SK-N-SH (cell line): ENCODE measurements around the gene DUSP28. TPM values are rescaled to one million over a fixed set of nuclear protein-coding genes. Genes with fewer than 3 reads are reported as not detected.
A peak's percentile ranks its signal among the peaks of the same experiment; 100 is the strongest.

Source experiments
- CTCF ChIA-PET: fragments of 300-600, 350-600 bp; formaldehyde crosslinking; extraction: SDS; loops from one replicate; lab custom pipeline; 2021; lab: Yijun Ruan, JAX
- POLR2A ChIA-PET: fragments of 350-600 bp; sonication (Branson Sonifier 250); formaldehyde crosslinking; extraction: SDS; loops from one replicate; lab custom pipeline; 2020; ENCODE audit warnings: antibody characterized with exemption, inconsistent platforms; lab: Yijun Ruan, JAX
- DNase-seq: peaks from one replicate; pipeline ENCODE4 v3.0.0; 2012
- H2AFZ ChIP-seq: fragments of 200-600 bp; sonication (generic); 2 replicates; pipeline ENCODE4 v1.8.1; 2016; ENCODE audit warnings: antibody characterized with exemption, mild to moderate bottlenecking, low read depth
- H3F3A ChIP-seq: fragments of 200-600 bp; sonication (generic); replicated peaks from 2 replicates; pipeline ENCODE3; 2016; ENCODE audit warnings: antibody characterized with exemption, mild to moderate bottlenecking; ENCODE audit not compliant: insufficient read depth
- H3K27ac ChIP-seq, 2 experiments: fragments of 200-500 bp in 1 of 2; fragments of 200-600 bp in 1 of 2; sonication (Bioruptor generic) in 1 of 2; sonication (generic), shearing (Covaris generic) in 1 of 2; 2 replicates each; pipeline versions ENCODE4 v1.5.1 to v1.6.1; 2014 to 2016; ENCODE audit warnings: low read depth in 2 of 2, inconsistent platforms in 1 of 2, low read length in 1 of 2, mild to moderate bottlenecking in 1 of 2, mixed read lengths in 1 of 2
- H3K27me3 ChIP-seq: fragments of 200-600 bp; sonication (generic), shearing (Covaris generic); 2 replicates; pipeline ENCODE4 v1.6.1; 2016; ENCODE audit warnings: mixed run types; ENCODE audit not compliant: insufficient read depth
- H3K36me3 ChIP-seq, 2 experiments: fragments of 200-500 bp in 1 of 2; fragments of 200-600 bp in 1 of 2; sonication (Bioruptor generic) in 1 of 2; sonication (generic) in 1 of 2; replicated peaks in 1 of 2; 2 replicates each; pipeline versions ENCODE3 to v1.5.1; 2014 to 2016; ENCODE audit warnings: low read length in 1 of 2, mild to moderate bottlenecking in 1 of 2; ENCODE audit not compliant: insufficient read depth in 2 of 2, control insufficient read depth in 1 of 2
- H3K4me1 ChIP-seq, 2 experiments: fragments of 200-500 bp in 1 of 2; fragments of 200-600 bp in 1 of 2; sonication (Bioruptor generic) in 1 of 2; sonication (generic), shearing (Covaris generic) in 1 of 2; 2 replicates each; pipeline versions ENCODE4 v1.5.1 to v1.6.1; 2014 to 2016; ENCODE audit warnings: low read depth in 1 of 2, low read length in 1 of 2, mixed run types in 1 of 2; ENCODE audit not compliant: insufficient read depth in 2 of 2, control insufficient read depth in 1 of 2
- H3K4me2 ChIP-seq: fragments of 200-600 bp; sonication (generic), shearing (Covaris generic); 2 replicates; pipeline ENCODE4 v1.6.1; 2017; ENCODE audit warnings: mixed run types
- H3K4me3 ChIP-seq, 2 experiments: fragments of 200-500 bp in 1 of 2; fragments of 200-600 bp in 1 of 2; sonication (Bioruptor generic) in 1 of 2; sonication (generic), shearing (Covaris generic) in 1 of 2; 2 replicates each; pipeline versions ENCODE4 v1.5.1 to v1.8.1; 2014 to 2016; ENCODE audit warnings: low read depth in 2 of 2, inconsistent platforms in 1 of 2, low read length in 1 of 2, mild to moderate bottlenecking in 1 of 2, mixed read lengths in 1 of 2, moderate library complexity in 1 of 2
- H3K79me2 ChIP-seq: fragments of 200-600 bp; sonication (generic); 2 replicates; pipeline ENCODE4 v1.8.1; 2017; ENCODE audit warnings: mild to moderate bottlenecking; ENCODE audit not compliant: insufficient read depth
- H3K9ac ChIP-seq: fragments of 200-600 bp; sonication (generic); 2 replicates; pipeline ENCODE4 v1.6.1; 2017; ENCODE audit warnings: mixed run types
- H3K9me2 ChIP-seq: fragments of 200-600 bp; sonication (generic); 2 replicates; pipeline ENCODE4 v1.6.1; 2017; ENCODE audit warnings: mixed run types
- H3K9me3 ChIP-seq: fragments of 200-600 bp; sonication (generic); 2 replicates; pipeline ENCODE4 v1.6.1; 2017; ENCODE audit warnings: mixed run types, mild to moderate bottlenecking, moderate library complexity
- H4K20me1 ChIP-seq: fragments of 200-600 bp; sonication (generic); 2 replicates; pipeline ENCODE4 v1.6.1; 2017; ENCODE audit warnings: mild to moderate bottlenecking, mixed run types; ENCODE audit not compliant: insufficient read depth
- CHD2 ChIP-seq: fragments of 150-350 bp; IDR thresholded peaks from 2 replicates; pipeline ENCODE4 v1.6.1; 2018; ENCODE audit warnings: low read length; ENCODE audit not compliant: partially characterized antibody
- CTCF ChIP-seq: fragments of 200-600 bp; sonication (generic); IDR thresholded peaks from 2 replicates; pipeline ENCODE4 v1.6.1; 2017; ENCODE audit warnings: antibody characterized with exemption, mild to moderate bottlenecking, moderate library complexity
- ELF1 ChIP-seq: IDR thresholded peaks from 2 replicates; pipeline ENCODE4 v1.4.0; 2012
- EP300 ChIP-seq, 2 experiments: IDR thresholded peaks; 2 replicates each; pipeline versions ENCODE4 v1.4.0 to v1.6.1; 2012; ENCODE audit warnings: borderline replicate concordance in 1 of 2, low read depth in 1 of 2, low read length in 1 of 2
- EZH2phosphoT487 ChIP-seq: fragments of 200-600 bp; sonication (generic); IDR thresholded peaks from 2 replicates; pipeline ENCODE4 v1.6.1; 2017; ENCODE audit warnings: low read depth, mixed run types, mild to moderate bottlenecking, antibody characterized with exemption, moderate library complexity, borderline replicate concordance
- FOSL2 ChIP-seq: IDR thresholded peaks from 2 replicates; pipeline ENCODE4 v1.4.0; 2012; ENCODE audit warnings: low read depth, mild to moderate bottlenecking, moderate library complexity, borderline replicate concordance
- GABPA ChIP-seq: IDR thresholded peaks from 2 replicates; pipeline ENCODE4 v1.4.0; 2012; ENCODE audit warnings: low read depth, mild to moderate bottlenecking
- GATA2 ChIP-seq: sonication (generic); formaldehyde crosslinking; IDR thresholded peaks from 2 replicates; pipeline ENCODE4 v1.5.0; 2020; ENCODE audit warnings: mild to moderate bottlenecking, missing genetic modification reagents
- JUND ChIP-seq: IDR thresholded peaks from 2 replicates; pipeline ENCODE4 v1.4.0; 2012
- MEF2A ChIP-seq: IDR thresholded peaks from 2 replicates; pipeline ENCODE4 v1.4.0; 2012; ENCODE audit warnings: low read depth, borderline replicate concordance
- MXI1 ChIP-seq: IDR thresholded peaks from 2 replicates; pipeline ENCODE4 v1.6.1; 2012; ENCODE audit warnings: mild to moderate bottlenecking, low read depth, low read length, improper control_type of control experiment
- NFIC ChIP-seq: IDR thresholded peaks from 2 replicates; pipeline ENCODE4 v1.4.0; 2012; ENCODE audit warnings: borderline replicate concordance
- NRF1 ChIP-seq: IDR thresholded peaks from 2 replicates; pipeline ENCODE4 v1.6.1; 2012; ENCODE audit warnings: low read depth, mild to moderate bottlenecking, low read length
- RAD21 ChIP-seq: IDR thresholded peaks from 2 replicates; pipeline ENCODE4 v1.6.1; 2012; ENCODE audit warnings: mild to moderate bottlenecking, low read length
- RCOR1 ChIP-seq: fragments of 150-350 bp; IDR thresholded peaks from 2 replicates; pipeline ENCODE4 v1.6.1; 2017; ENCODE audit warnings: antibody characterized with exemption, low read length
- RFX5 ChIP-seq: IDR thresholded peaks from 2 replicates; pipeline ENCODE4 v1.6.1; 2012; ENCODE audit warnings: mild to moderate bottlenecking, improper control_type of control experiment, low read length
- SIN3A ChIP-seq: IDR thresholded peaks from 2 replicates; pipeline ENCODE4 v1.6.1; 2012; ENCODE audit warnings: low read depth, mild to moderate bottlenecking, low read length, moderate library complexity, borderline replicate concordance
- SMC3 ChIP-seq: IDR thresholded peaks from 2 replicates; pipeline ENCODE4 v1.6.1; 2012; ENCODE audit warnings: low read depth, low read length, improper control_type of control experiment
- YY1 ChIP-seq: IDR thresholded peaks from 2 replicates; pipeline ENCODE4 v1.4.0; 2012; ENCODE audit warnings: low read depth, mild to moderate bottlenecking
- WGBS: methylation state at CpG from one replicate; pipeline ENCODE4 v1.1.6; 2017; ENCODE audit warnings: low lambda C conversion rate; 5-methylcytosine and 5-hydroxymethylcytosine counted together
- polyA plus RNA-seq, 3 experiments: library from polyadenylated mRNA; depleted of rRNA; stranded (reverse); fragments of >200 nt; gene quantifications; 2 replicates each; pipeline ENCODE4 v1.2.3, GENCODE V29; 2012
- TF ChIP-seq, protein P1 (sequence below): IDR thresholded peaks from 2 replicates; pipeline ENCODE4; 2012
- TF ChIP-seq, protein P2 (sequence below): IDR thresholded peaks from 2 replicates; pipeline ENCODE4 v1.6.1; 2012; ENCODE audit warnings: mild to moderate bottlenecking, low read depth, low read length, moderate library complexity

The DUSP28 gene
- polyA plus RNA-seq, 1 of the 3 experiments (the other 2 are of a cell fraction), result 4.1 TPM

GRCh38 chr2:240603846-240604245, 43.7 kb downstream of the DUSP28 start (continued):
- no peak for TF ChIP-seq RFX5
- no peak for TF ChIP-seq EP300 (IDR thresholded peaks at IDR 0.05; ENCODE audit: borderline replicate concordance in 1 of 2, low read depth in 1 of 2, low read length in 1 of 2)
- no peak for TF ChIP-seq YY1
- no peak for TF ChIP-seq MEF2A
- no peak for TF ChIP-seq SMC3
- no peak for TF ChIP-seq GATA2 (CRISPR knock-in tag)
- no peak for TF ChIP-seq CTCF
- TF ChIP-seq FOSL2, result no peak
- no peak for TF ChIP-seq MXI1
- TF ChIP-seq, protein P1, sequence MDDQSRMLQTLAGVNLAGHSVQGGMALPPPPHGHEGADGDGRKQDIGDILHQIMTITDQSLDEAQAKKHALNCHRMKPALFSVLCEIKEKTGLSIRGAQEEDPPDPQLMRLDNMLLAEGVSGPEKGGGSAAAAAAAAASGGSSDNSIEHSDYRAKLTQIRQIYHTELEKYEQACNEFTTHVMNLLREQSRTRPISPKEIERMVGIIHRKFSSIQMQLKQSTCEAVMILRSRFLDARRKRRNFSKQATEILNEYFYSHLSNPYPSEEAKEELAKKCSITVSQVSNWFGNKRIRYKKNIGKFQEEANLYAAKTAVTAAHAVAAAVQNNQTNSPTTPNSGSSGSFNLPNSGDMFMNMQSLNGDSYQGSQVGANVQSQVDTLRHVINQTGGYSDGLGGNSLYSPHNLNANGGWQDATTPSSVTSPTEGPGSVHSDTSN, result no peak
- no peak for TF ChIP-seq JUND
- TF ChIP-seq, all 33 proteins: peak for 0

DNA sequence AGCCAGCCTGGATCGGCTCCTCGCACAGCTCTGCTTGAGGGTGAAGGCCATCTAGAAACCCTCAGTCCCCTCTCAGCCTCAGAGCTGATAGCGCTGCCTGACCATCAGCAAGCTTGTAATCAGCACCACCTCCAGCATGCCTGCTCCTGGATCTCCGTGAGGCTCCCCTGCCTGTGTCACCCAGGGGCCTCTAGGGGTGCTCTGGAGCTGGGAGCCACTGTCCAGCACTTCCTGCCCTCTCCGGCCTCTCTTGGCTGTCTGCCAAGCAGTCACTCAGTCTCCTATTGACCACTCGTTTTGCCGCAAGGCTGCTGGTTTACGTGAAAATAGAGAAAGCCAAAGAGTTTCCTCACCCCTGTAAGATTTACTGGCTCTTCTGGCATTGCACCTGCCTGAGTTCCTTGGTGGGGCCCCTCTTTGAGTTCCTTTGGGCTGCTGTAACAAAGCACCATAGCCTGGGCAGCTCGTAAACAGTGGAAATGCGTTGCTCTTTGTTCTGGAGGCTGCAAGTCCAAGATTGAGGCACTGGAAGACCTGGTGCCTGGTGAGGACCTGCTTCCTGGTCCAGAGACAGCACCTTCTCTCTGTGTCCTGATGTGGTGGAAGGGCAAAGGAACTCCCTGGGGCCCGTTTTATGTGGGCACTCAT, 44.3 kb downstream of the DUSP28 start:
- Histone ChIP-seq H3K4me3 (no peak overlapping the region), H3K27ac (peak overlapping the region in 1 of 2 experiments; percentile 83; a peak in 2 of 4 replicates), H3K79me2 (no peaks in the 10 kb centered on the region), H3K36me3 (peaks cover 0 to 2% of the 10 kb centered on the region in 2 experiments), H3K4me2 (no peak overlapping the region), H3F3A (no peaks in the 10 kb centered on the region), H3K9me2 (no peaks in the 10 kb centered on the region), H3K4me1 (peaks cover 0 to 15% of the 10 kb centered on the region in 2 experiments; a peak in 1 of 4 replicates), H3K9me3 (no peaks in the 10 kb centered on the region), H3K9ac (no peak overlapping the region), H3K27me3 (no peaks in the 10 kb centered on the region), H2AFZ (no peak overlapping the region), H4K20me1 (no peaks in the 10 kb centered on the region)
- CTCF ChIA-PET, result interaction anchor here (0.7 to 3.6 kb wide), 16 partner anchors 9 to 156 kb away, joined by 3 to 15 read pairs (median 5); partner anchors contain the start of genes CAPN10 and RNPEPL1
- DNase-seq, result peak; percentile 99
- 50% methylated on average over 9 of the region's 11 CpGs for WGBS
- POLR2A ChIA-PET, result interaction anchor here (0.6 to 1.2 kb wide), 3 partner anchors 18 to 236 kb away, joined by 3 to 4 read pairs (median 4); partner anchors contain the start of gene CAPN10
- TF ChIP-seq, protein P2, sequence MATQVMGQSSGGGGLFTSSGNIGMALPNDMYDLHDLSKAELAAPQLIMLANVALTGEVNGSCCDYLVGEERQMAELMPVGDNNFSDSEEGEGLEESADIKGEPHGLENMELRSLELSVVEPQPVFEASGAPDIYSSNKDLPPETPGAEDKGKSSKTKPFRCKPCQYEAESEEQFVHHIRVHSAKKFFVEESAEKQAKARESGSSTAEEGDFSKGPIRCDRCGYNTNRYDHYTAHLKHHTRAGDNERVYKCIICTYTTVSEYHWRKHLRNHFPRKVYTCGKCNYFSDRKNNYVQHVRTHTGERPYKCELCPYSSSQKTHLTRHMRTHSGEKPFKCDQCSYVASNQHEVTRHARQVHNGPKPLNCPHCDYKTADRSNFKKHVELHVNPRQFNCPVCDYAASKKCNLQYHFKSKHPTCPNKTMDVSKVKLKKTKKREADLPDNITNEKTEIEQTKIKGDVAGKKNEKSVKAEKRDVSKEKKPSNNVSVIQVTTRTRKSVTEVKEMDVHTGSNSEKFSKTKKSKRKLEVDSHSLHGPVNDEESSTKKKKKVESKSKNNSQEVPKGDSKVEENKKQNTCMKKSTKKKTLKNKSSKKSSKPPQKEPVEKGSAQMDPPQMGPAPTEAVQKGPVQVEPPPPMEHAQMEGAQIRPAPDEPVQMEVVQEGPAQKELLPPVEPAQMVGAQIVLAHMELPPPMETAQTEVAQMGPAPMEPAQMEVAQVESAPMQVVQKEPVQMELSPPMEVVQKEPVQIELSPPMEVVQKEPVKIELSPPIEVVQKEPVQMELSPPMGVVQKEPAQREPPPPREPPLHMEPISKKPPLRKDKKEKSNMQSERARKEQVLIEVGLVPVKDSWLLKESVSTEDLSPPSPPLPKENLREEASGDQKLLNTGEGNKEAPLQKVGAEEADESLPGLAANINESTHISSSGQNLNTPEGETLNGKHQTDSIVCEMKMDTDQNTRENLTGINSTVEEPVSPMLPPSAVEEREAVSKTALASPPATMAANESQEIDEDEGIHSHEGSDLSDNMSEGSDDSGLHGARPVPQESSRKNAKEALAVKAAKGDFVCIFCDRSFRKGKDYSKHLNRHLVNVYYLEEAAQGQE, result peak; percentile 88
- no peak for TF ChIP-seq GATA2 (CRISPR knock-in tag)
- no peak for TF ChIP-seq EZH2phosphoT487
- no peak for TF ChIP-seq MEF2A
- peak in 1 of 2 experiments; percentile 14; a peak in 1 of 4 replicates for TF ChIP-seq EP300 (IDR thresholded peaks at IDR 0.05; ENCODE audit: borderline replicate concordance in 1 of 2, low read depth in 1 of 2, low read length in 1 of 2)
- TF ChIP-seq SIN3A, result no peak
- peak; percentile 88 for TF ChIP-seq NFIC
- TF ChIP-seq FOSL2, result no peak
- TF ChIP-seq JUND, result no peak
- TF ChIP-seq ELF1, result peak; percentile 34; the same call in 1 of the 2 replicates
- 0 out of 2 replicates have a peak, but pooled peaks have one; percentile 43 for TF ChIP-seq MXI1
- TF ChIP-seq RCOR1, result no peak
- peak; percentile 69 for TF ChIP-seq RAD21
- no peak for TF ChIP-seq GABPA
- peak; percentile 35; the same call in 1 of the 2 replicates for TF ChIP-seq SMC3
- TF ChIP-seq CHD2, result peak; percentile 42
- TF ChIP-seq NRF1, result no peak
- TF ChIP-seq CTCF, result peak; percentile 48
